MM.1S (cell line): Measurements from ENCODE around the gene PCCB.

ENCODE experiments used
- DNase-seq: peaks from one replicate; pipeline ENCODE4 v3.0.0-alpha.2; 2015
- H2AFZ ChIP-seq: fragments of 300-600 bp; sonication (generic); 2 replicates; pipeline ENCODE4 v1.6.0; 2016; ENCODE audit warnings: antibody characterized with exemption, low read length
- H3F3A ChIP-seq: fragments of 300-600 bp; sonication (generic); 2 replicates; pipeline ENCODE4 v1.6.1; 2016; ENCODE audit warnings: mild to moderate bottlenecking, antibody characterized with exemption, low read length, moderate library complexity, mixed read lengths; ENCODE audit not compliant: insufficient read depth
- H3K27ac ChIP-seq: fragments of 300-600 bp; sonication (generic); 2 replicates; pipeline ENCODE4 v1.5.1; 2016; ENCODE audit warnings: mild to moderate bottlenecking, low read length
- H3K27me3 ChIP-seq: fragments of 300-600 bp; sonication (generic); replicated peaks from 2 replicates; pipeline ENCODE4 v1.6.0; 2016; ENCODE audit warnings: low read length; ENCODE audit not compliant: insufficient read depth
- H3K36me3 ChIP-seq: fragments of 300-600 bp; sonication (generic); replicated peaks from 2 replicates; pipeline ENCODE4 v1.6.1; 2016; ENCODE audit warnings: mild to moderate bottlenecking, low read length, mixed read lengths; ENCODE audit not compliant: insufficient read depth
- H3K4me1 ChIP-seq: fragments of 300-600 bp; sonication (generic); 2 replicates; pipeline ENCODE4 v1.6.1; 2016; ENCODE audit warnings: low read length, mixed read lengths
- H3K4me2 ChIP-seq: fragments of 300-600 bp; sonication (generic); 2 replicates; pipeline ENCODE4 v1.6.0; 2016; ENCODE audit warnings: low read depth, low read length
- H3K4me3 ChIP-seq: fragments of 300-600 bp; sonication (generic); 2 replicates; pipeline ENCODE4 v1.5.1; 2016; ENCODE audit warnings: low read length, mixed read lengths
- H3K79me2 ChIP-seq: fragments of 300-600 bp; sonication (generic); 2 replicates; pipeline ENCODE4 v1.6.1; 2016; ENCODE audit warnings: mixed run types, low read length, mixed read lengths
- H3K9ac ChIP-seq: fragments of 300-600 bp; sonication (generic); 2 replicates; pipeline ENCODE4 v1.6.1; 2016; ENCODE audit warnings: low read length, mixed read lengths
- H3K9me2 ChIP-seq: fragments of 300-600 bp; sonication (generic); replicated peaks from 2 replicates; pipeline ENCODE4 v1.6.1; 2016; ENCODE audit warnings: mild to moderate bottlenecking, low read length, mixed read lengths; ENCODE audit not compliant: insufficient read depth
- H3K9me3 ChIP-seq: fragments of 300-600 bp; sonication (generic); replicated peaks from 2 replicates; pipeline ENCODE4 v1.6.1; 2016; ENCODE audit warnings: mild to moderate bottlenecking, low read length, mixed read lengths; ENCODE audit not compliant: insufficient read depth
- H4K20me1 ChIP-seq: fragments of 300-600 bp; sonication (generic); 2 replicates; pipeline ENCODE4 v1.6.1; 2016; ENCODE audit warnings: mild to moderate bottlenecking, low read length, moderate library complexity, mixed read lengths; ENCODE audit not compliant: insufficient read depth
- EZH2 ChIP-seq: fragments of 300-600 bp; sonication (generic); optimal IDR thresholded peaks from 2 replicates; pipeline ENCODE3; 2017; ENCODE audit warnings: low read depth, mild to moderate bottlenecking, antibody characterized with exemption, low read length, mixed read lengths
- EZH2phosphoT487 ChIP-seq: fragments of 300-600 bp; sonication (generic); IDR thresholded peaks from 2 replicates; pipeline ENCODE4 v1.6.1; 2018; ENCODE audit warnings: antibody characterized with exemption, low read length
- TF ChIP-seq, protein P1 (sequence below): fragments of 300-600 bp; sonication (generic); IDR thresholded peaks from 2 replicates; pipeline ENCODE4 v1.5.1; 2016; ENCODE audit warnings: antibody characterized with exemption, low read length, mixed read lengths

PCCB gene

DNA sequence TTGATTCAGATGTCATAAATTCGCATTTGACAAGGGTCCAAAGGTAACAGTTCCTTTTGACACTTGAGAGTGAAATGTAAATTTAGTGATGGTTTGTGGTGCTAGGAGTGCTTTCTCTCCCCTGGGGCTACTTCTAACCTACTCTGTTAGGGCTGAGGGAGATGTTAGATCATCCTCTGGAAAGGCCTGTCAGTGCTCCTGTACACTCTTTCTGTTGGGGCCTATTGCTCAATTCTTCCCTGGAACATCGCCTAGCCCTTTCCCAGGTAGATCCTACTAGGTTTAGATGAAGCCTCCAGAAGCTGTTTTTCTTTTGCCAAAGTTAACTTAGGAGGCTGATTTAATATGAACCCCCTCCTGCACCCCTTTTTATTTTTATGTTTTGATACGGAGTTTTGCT, 1.4 kb downstream of the PCCB start:
- H2AFZ ChIP-seq: no peak overlapping the region
- H3K4me1 ChIP-seq: peaks cover 33% of the 10 kb centered on the region
- no peaks in the 10 kb centered on the region for H4K20me1 ChIP-seq
- no peak overlapping the region; the same call in 1 of the 2 replicates for H3K9ac ChIP-seq
- no peaks in the 10 kb centered on the region for H3K27me3 ChIP-seq
- peak overlapping the region; percentile 81; the same call in 1 of the 2 replicates for H3K4me2 ChIP-seq
- peaks cover 27% of the 10 kb centered on the region for H3F3A ChIP-seq
- peak overlapping the region; percentile 78 for H3K4me3 ChIP-seq
- H3K79me2 ChIP-seq: peaks cover 40% of the 10 kb centered on the region
- H3K27ac ChIP-seq: peak overlapping the region; percentile 96; the same call in 1 of the 2 replicates
- H3K36me3 ChIP-seq: no peaks in the 10 kb centered on the region
- TF ChIP-seq, protein P1, sequence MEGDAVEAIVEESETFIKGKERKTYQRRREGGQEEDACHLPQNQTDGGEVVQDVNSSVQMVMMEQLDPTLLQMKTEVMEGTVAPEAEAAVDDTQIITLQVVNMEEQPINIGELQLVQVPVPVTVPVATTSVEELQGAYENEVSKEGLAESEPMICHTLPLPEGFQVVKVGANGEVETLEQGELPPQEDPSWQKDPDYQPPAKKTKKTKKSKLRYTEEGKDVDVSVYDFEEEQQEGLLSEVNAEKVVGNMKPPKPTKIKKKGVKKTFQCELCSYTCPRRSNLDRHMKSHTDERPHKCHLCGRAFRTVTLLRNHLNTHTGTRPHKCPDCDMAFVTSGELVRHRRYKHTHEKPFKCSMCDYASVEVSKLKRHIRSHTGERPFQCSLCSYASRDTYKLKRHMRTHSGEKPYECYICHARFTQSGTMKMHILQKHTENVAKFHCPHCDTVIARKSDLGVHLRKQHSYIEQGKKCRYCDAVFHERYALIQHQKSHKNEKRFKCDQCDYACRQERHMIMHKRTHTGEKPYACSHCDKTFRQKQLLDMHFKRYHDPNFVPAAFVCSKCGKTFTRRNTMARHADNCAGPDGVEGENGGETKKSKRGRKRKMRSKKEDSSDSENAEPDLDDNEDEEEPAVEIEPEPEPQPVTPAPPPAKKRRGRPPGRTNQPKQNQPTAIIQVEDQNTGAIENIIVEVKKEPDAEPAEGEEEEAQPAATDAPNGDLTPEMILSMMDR: no peak
- no peaks in the 10 kb centered on the region for H3K9me2 ChIP-seq
- no peaks in the 10 kb centered on the region for H3K9me3 ChIP-seq
- DNase-seq: no peak

DNA sequence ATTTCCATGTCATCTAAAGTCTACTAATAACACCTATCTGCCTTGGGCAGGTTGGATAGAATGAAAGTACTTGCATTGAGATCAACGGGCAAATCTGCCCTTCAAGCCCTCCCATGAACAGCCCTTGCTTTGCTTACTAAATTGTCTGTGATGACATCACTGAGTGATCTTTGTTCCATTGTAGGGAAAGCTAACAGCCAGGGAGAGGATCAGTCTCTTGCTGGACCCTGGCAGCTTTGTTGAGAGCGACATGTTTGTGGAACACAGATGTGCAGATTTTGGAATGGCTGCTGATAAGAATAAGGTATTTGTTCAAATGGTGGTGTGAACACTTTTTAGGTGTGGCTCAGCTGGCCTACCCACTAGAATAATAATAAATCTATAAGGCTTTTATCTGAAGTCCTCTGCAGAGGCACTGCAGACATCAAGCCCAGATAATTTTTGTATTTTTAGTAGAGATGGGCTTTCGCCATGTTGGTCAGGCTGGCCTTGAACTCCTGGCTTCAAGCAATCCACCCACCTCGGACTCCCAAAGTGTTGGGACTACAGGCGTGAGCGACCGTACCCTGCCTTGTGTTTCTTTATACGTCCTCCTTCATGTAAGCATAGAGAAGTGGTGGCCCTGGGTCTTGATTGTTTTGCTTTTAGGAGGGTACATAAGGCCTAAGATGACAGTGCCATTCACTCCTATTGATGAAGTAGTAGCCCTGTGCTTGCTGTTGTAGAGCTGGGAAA, 5.7 kb downstream of the PCCB start:
- peaks cover 9% of the 10 kb centered on the region; the same call in 1 of the 2 replicates for H3K4me1 ChIP-seq
- no peak for DNase-seq
- H3K27ac ChIP-seq: no peak overlapping the region
- no peak overlapping the region for H3K4me3 ChIP-seq
- TF ChIP-seq EZH2 (no peak), EZH2phosphoT487 (no peak)
- TF ChIP-seq, protein P1: no peak
- H3K27me3 ChIP-seq: no peaks in the 10 kb centered on the region
- H3K4me2 ChIP-seq: no peak overlapping the region
- peaks cover 40% of the 10 kb centered on the region for H3K79me2 ChIP-seq
- H3K9me3 ChIP-seq: no peaks in the 10 kb centered on the region
- H3K9ac ChIP-seq: no peak overlapping the region
- no peaks in the 10 kb centered on the region for H4K20me1 ChIP-seq
- H3K9me2 ChIP-seq: no peaks in the 10 kb centered on the region
- H2AFZ ChIP-seq: no peak overlapping the region
- no peaks in the 10 kb centered on the region for H3K36me3 ChIP-seq
- peaks cover 7% of the 10 kb centered on the region for H3F3A ChIP-seq

DNA sequence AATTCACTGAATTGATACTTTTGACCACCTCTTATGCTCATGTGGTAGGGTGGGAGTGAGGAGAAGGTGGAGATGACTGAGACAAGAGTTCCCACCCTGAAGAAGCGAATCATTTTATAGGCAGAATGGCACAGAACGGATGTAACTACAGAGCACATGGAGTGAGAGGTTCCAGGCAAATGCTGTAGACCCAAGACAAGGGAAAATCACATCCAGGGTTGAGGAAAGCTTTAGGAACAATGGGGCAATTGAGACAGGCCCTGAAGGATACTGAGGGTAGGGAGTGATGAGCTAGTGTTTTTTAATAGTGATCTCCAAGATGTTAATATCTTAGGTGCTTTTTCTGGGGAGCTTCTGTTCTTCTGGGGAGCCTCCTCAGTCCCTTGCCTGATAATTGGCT, 8.1 kb downstream of the PCCB start:
- Histone ChIP-seq H3K9me3 (no peaks in the 10 kb centered on the region), H3K4me3 (no peak overlapping the region), H3K36me3 (no peaks in the 10 kb centered on the region), H3K27me3 (no peaks in the 10 kb centered on the region), H3K79me2 (peaks cover 21% of the 10 kb centered on the region), H3K27ac (no peak overlapping the region), H3K9me2 (no peaks in the 10 kb centered on the region), H3K4me2 (no peak overlapping the region), H3K9ac (no peak overlapping the region), H2AFZ (no peak overlapping the region), H4K20me1 (no peaks in the 10 kb centered on the region), H3K4me1 (no peaks in the 10 kb centered on the region), H3F3A (no peaks in the 10 kb centered on the region)
- TF ChIP-seq EZH2phosphoT487 (no peak), EZH2 (no peak)
- TF ChIP-seq, protein P1: no peak
- DNase-seq: no peak
